Smooth muscle cell (in vitro differentiated cells): ENCODE measurements around the gene NEDD1. TPM values are rescaled to one million over a fixed set of nuclear protein-coding genes. Genes with fewer than 3 reads are reported as not detected.

Source experiments
- DNase-seq: peaks from one replicate; lab custom pipeline; 2025; ENCODE audit not compliant: unreplicated experiment; lab: John Stamatoyannopoulos, UW
- H2AFZ ChIP-seq: fragments of 200-600 bp; sonication (generic); 2 replicates; pipeline ENCODE4 v1.6.0; 2016; ENCODE audit warnings: antibody characterized with exemption, low read depth, mild to moderate bottlenecking
- H3F3A ChIP-seq: fragments of 200-600 bp; sonication (generic); 2 replicates; pipeline ENCODE4 v1.6.0; 2017; ENCODE audit warnings: antibody characterized with exemption, low read depth
- H3K27ac ChIP-seq: fragments of 200-600 bp; sonication (generic); 2 replicates; pipeline ENCODE4 v1.5.1; 2016; ENCODE audit warnings: low read depth, mild to moderate bottlenecking
- H3K27me3 ChIP-seq: fragments of 200-600 bp; sonication (generic); 2 replicates; pipeline ENCODE4 v1.6.1; 2016; ENCODE audit warnings: low read depth, mild to moderate bottlenecking
- H3K36me3 ChIP-seq: fragments of 200-600 bp; sonication (generic); 2 replicates; pipeline ENCODE4 v1.5.1; 2016; ENCODE audit warnings: low read depth
- H3K4me1 ChIP-seq: fragments of 200-600 bp; sonication (generic); 2 replicates; pipeline ENCODE4 v1.5.1; 2016; ENCODE audit warnings: low read depth
- H3K4me2 ChIP-seq: fragments of 200-600 bp; sonication (generic); 2 replicates; pipeline ENCODE4 v1.6.0; 2016; ENCODE audit warnings: mild to moderate bottlenecking
- H3K4me3 ChIP-seq: fragments of 200-600 bp; sonication (generic); 2 replicates; pipeline ENCODE4 v1.5.1; 2016; ENCODE audit warnings: mild to moderate bottlenecking
- H3K79me2 ChIP-seq: fragments of 200-600 bp; sonication (generic); 2 replicates; pipeline ENCODE4 v1.6.0; 2016; ENCODE audit warnings: low read depth, mild to moderate bottlenecking
- H3K9ac ChIP-seq: fragments of 200-600 bp; sonication (generic); 2 replicates; pipeline ENCODE4 v1.6.0; 2016; ENCODE audit warnings: low read depth
- H3K9me3 ChIP-seq: fragments of 200-600 bp; sonication (generic); replicated peaks from 2 replicates; pipeline ENCODE4 v1.5.1; 2016; ENCODE audit warnings: low read depth
- H4K20me1 ChIP-seq: fragments of 200-600 bp; sonication (generic); 2 replicates; pipeline ENCODE4 v1.6.0; 2016; ENCODE audit warnings: low read depth
- CTCF ChIP-seq: fragments of 200-600 bp; sonication (generic); IDR thresholded peaks from 2 replicates; pipeline ENCODE4 v1.5.1; 2017; ENCODE audit warnings: borderline replicate concordance, mild to moderate bottlenecking, antibody characterized with exemption; ENCODE audit not compliant: insufficient read depth, poor library complexity, severe bottlenecking
- WGBS: methylation state at CpG from one replicate; pipeline ENCODE4 v1.1.7; 2016; ENCODE audit warnings: low lambda C conversion rate; 5-methylcytosine and 5-hydroxymethylcytosine counted together
- polyA plus RNA-seq: library from polyadenylated mRNA; unstranded; fragments of >200 nt; fragmentation: Nextera tagmentation; extraction: Ambion mirVana; gene quantifications from 2 replicates; pipeline ENCODE4 v1.2.1, GENCODE V29; 2016
- total RNA-seq: library from RNA; depleted of rRNA; stranded (reverse); fragments of >200 nt; gene quantifications from 2 replicates; pipeline ENCODE4 v1.2.3, GENCODE V29; 2014

Gene NEDD1
- total and polyA plus RNA-seq, 2 experiments from 2014 or later = 20.6 to 54.0 TPM

DNA sequence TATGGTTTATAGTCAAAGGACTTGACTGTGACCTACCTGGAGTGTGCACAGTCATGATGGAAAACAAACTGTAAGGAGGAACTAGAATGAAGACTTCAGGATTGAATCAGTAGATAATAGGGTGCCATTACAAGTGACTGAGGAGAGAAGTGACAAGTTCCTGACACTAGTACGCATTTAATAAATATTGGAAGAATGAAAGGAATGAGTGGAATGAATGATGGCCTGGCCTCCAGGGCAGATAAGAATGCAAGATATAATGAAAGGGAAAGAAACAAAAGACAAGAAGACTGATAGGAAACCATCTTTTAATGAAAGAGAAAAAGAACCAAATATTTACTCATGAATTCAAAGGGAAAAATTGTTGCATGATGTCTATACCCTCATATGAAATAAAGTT, 44.7 kb upstream of the NEDD1 start:
- Histone ChIP-seq H3K36me3 (no peaks in the 10 kb centered on the region), H3K4me1 (no peaks in the 10 kb centered on the region), H3K27ac (no peak overlapping the region), H3K79me2 (no peaks in the 10 kb centered on the region), H3F3A (no peaks in the 10 kb centered on the region), H3K9ac (no peak overlapping the region), H3K27me3 (no peaks in the 10 kb centered on the region), H4K20me1 (no peaks in the 10 kb centered on the region), H3K9me3 (no peaks in the 10 kb centered on the region), H3K4me3 (no peak overlapping the region), H3K4me2 (no peak overlapping the region), H2AFZ (no peak overlapping the region)
- TF ChIP-seq CTCF = no peak
- no peak for DNase-seq
- 30% methylated on average over 1 of the region's 1 CpG for WGBS

DNA sequence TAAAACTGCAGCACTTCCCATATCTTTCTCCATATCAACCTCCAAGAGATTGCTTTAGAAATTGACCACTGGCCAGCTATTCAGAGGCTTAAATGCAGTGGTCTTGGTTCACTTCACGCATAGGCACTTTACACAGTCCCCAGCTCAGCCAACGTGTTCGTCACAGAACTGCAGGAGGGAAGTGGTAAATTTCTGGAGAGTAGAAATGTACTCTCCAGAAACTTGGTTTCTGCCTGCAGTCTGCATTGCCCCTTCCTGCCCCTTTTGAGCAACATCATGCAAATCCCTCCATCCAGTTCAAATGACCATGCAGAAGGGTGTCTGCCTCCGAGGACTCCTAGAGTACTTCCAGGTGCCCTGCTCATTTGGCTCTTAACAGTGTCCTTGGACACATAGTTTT, 42.7 kb upstream of the NEDD1 start:
- no peak overlapping the region for H3K4me2 ChIP-seq
- 57% methylated on average over 4 of the region's 4 CpGs for WGBS

GRCh38 chr12:96866801-96867590, 40.1 kb upstream of the NEDD1 start:
- 96% methylated on average over 4 of the region's 4 CpGs for WGBS
- Histone ChIP-seq H3K79me2 (no peaks in the 10 kb centered on the region), H3K9me3 (peaks cover 3% of the 10 kb centered on the region), H3K4me1 (no peaks in the 10 kb centered on the region), H3K9ac (no peak overlapping the region), H4K20me1 (no peaks in the 10 kb centered on the region), H3K27me3 (no peaks in the 10 kb centered on the region), H3K36me3 (no peaks in the 10 kb centered on the region), H2AFZ (no peak overlapping the region), H3F3A (no peaks in the 10 kb centered on the region), H3K27ac (no peak overlapping the region), H3K4me3 (no peak overlapping the region), H3K4me2 (no peak overlapping the region)
- no peak for DNase-seq
- no peak for TF ChIP-seq CTCF

More for the DNA sequence above, 42.7 kb upstream of the NEDD1 start:
- H3K27ac ChIP-seq = no peak overlapping the region
- no peaks in the 10 kb centered on the region for H4K20me1 ChIP-seq
- no peak overlapping the region for H2AFZ ChIP-seq
- H3F3A ChIP-seq = no peaks in the 10 kb centered on the region
- H3K36me3 ChIP-seq = no peaks in the 10 kb centered on the region
- H3K9me3 ChIP-seq = no peaks in the 10 kb centered on the region
- no peak overlapping the region for H3K9ac ChIP-seq
- H3K27me3 ChIP-seq = no peaks in the 10 kb centered on the region
- no peak for TF ChIP-seq CTCF
- no peaks in the 10 kb centered on the region for H3K4me1 ChIP-seq
- no peak overlapping the region for H3K4me3 ChIP-seq
- no peaks in the 10 kb centered on the region for H3K79me2 ChIP-seq
- no peak for DNase-seq

DNA sequence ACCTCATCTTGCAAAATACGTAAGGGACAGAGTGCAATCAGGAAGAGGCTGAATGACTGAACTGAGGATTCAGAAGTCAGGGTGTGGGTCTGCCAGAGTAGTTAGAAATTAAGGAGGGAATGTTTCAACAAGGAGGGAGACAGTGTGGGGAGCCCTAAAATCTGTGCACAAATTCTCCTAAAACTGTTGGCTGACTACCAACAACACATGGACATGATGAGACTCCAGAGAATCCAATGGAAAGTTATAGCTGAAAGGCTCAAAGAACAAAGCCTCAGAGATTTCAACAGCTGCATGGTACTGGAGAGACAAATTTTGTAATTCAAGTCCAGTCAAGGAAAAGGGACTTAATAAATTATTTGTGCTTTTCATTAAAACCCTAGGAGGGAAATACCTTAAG, 36.1 kb upstream of the NEDD1 start:
- H3K4me3 ChIP-seq = no peak overlapping the region
- WGBS = 94% methylated on average over 1 of the region's 1 CpG

More for the DNA sequence above, 36.1 kb upstream of the NEDD1 start:
- H3K27ac ChIP-seq = no peak overlapping the region
- H3K4me1 ChIP-seq = no peaks in the 10 kb centered on the region
- H3K79me2 ChIP-seq = no peaks in the 10 kb centered on the region
- no peak overlapping the region for H3K9ac ChIP-seq
- no peaks in the 10 kb centered on the region for H4K20me1 ChIP-seq
- no peaks in the 10 kb centered on the region for H3F3A ChIP-seq
- no peak overlapping the region for H2AFZ ChIP-seq
- peaks cover 4% of the 10 kb centered on the region for H3K9me3 ChIP-seq
- no peaks in the 10 kb centered on the region for H3K27me3 ChIP-seq
- no peak for DNase-seq
- H3K4me2 ChIP-seq = no peak overlapping the region
- no peak for TF ChIP-seq CTCF
- no peaks in the 10 kb centered on the region for H3K36me3 ChIP-seq
